ENCODE measurements around the gene C2orf49. TPM values are rescaled to one million over a fixed set of nuclear protein-coding genes. Genes with fewer than 3 reads are reported as not detected.

C2orf49 gene
- total RNA-seq, 4 donors from 2014 or later = 16.9 to 29.1 (median 21.3) TPM

DNA sequence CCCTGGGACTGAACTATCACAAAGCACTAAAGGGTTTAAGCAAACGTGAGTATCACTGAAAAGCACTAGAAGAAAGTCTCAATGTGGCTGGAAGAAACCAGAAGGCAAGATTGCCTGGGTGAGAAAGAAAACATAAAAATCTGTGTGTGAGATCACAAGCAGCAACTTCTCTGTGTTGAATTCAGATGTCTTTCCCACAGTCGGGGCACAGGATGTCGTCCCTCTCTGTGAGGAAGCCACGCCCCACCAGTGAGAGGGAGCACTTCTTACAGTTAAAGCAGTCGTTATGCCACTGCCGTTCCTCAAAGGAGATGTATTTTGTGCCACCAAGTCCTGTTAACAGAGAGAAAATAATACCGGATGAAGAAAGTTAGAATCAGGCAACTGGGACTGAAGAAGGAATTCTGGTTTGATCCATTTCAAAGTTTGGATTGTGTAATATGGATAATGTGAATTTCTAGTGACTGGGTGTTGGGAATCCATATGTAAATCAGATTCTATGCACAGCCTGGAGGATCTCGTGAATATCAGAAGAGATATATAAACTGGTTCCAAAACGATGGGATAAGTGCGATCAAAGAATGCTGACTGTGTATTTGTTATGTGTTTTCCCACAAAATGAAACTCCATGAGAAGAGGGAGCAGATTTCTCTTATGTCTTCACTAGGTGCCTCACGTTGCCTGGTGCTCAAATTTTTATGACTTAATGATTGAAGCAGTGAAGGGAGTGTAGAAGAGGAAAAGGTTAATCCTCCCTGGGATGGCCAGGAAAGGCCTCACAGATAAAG, 24.0 kb downstream of the C2orf49 start:
- 62 to 69% methylated on average over 11 of the region's 11 CpGs for WGBS, 2 donors
- intact Hi-C loops (cut with DNase I; ENCODE audit: low total_unique reads) = no loop called here
- H3K4me3 ChIP-seq (ENCODE audit: low read depth, poor library complexity, severe bottlenecking) = no peak overlapping the region
- no peak for DNase-seq (ENCODE audit: low spot score in 2 of 2)
- TF ChIP-seq POLR2A (IDR thresholded peaks at IDR 0.05) = no peak

GRCh38 chr2:105362862-105363591, 25.7 kb downstream of the C2orf49 start:
- intact Hi-C loops (cut with DNase I; ENCODE audit: low total_unique reads) = no loop called here
- WGBS, 2 donors = 51 to 56% methylated on average over 14 of the region's 15 CpGs
- no peak for DNase-seq (ENCODE audit: low spot score in 2 of 2)
- TF ChIP-seq CTCF (IDR thresholded peaks at IDR 0.05) = no peak
- no peak overlapping the region for H3K4me3 ChIP-seq (ENCODE audit: low read depth, poor library complexity, severe bottlenecking)

- WGBS, 2 donors = 75% methylated on average over 5 of the region's 5 CpGs
- intact Hi-C loops (cut with DNase I; ENCODE audit: low total_unique reads) = no loop called here
- TF ChIP-seq CTCF (IDR thresholded peaks at IDR 0.05) (no peak), POLR2A (IDR thresholded peaks at IDR 0.05) (no peak)
- peak in 1 of 2 donors; percentile 6 for DNase-seq (ENCODE audit: low spot score in 2 of 2)
- no peak overlapping the region for H3K4me3 ChIP-seq (ENCODE audit: low read depth, poor library complexity, severe bottlenecking)
Observed at GRCh38 chr2:105364436-105365139, 27.2 kb downstream of the C2orf49 start.

- WGBS, 2 donors = 74 to 75% methylated on average over 3 of the region's 3 CpGs
- intact Hi-C loops (cut with DNase I; ENCODE audit: low total_unique reads) = no loop called here
- DNase-seq (ENCODE audit: low spot score in 2 of 2) = peak in 1 of 2 donors; percentile 2
- no peak overlapping the region for H3K4me3 ChIP-seq (ENCODE audit: low read depth, poor library complexity, severe bottlenecking)
- TF ChIP-seq POLR2A (IDR thresholded peaks at IDR 0.05) (no peak), CTCF (IDR thresholded peaks at IDR 0.05) (no peak)
Observed at GRCh38 chr2:105365206-105365605, 27.9 kb downstream of the C2orf49 start.

- WGBS, 2 donors = 68 to 77% methylated on average over 8 of the region's 8 CpGs
- no peak overlapping the region for H3K4me3 ChIP-seq (ENCODE audit: low read depth, poor library complexity, severe bottlenecking)
- TF ChIP-seq CTCF (IDR thresholded peaks at IDR 0.05) = no peak
- TF ChIP-seq POLR2A (IDR thresholded peaks at IDR 0.05) = no peak
- intact Hi-C loops (cut with DNase I; ENCODE audit: low total_unique reads) = no loop called here
- no peak for DNase-seq (ENCODE audit: low spot score in 2 of 2)
Observed at GRCh38 chr2:105368759-105369408, 31.5 kb downstream of the C2orf49 start.
